SK-N-SH treated with all-trans-retinoic acid at 6 μM for 48 hours (cell line): Measurements from ENCODE around the gene ELOVL2.
"Not testable (repeated sequence)": the region's sequence is repeated elsewhere in the genome, so short reads cannot be mapped to it uniquely, and the experiment has no call there.

Experiments
- ATAC-seq: fragments of 200-7000 bp; cut with Tn5 transposase; 3 replicates; pipeline ENCODE4 v1.9.1; 2020; ENCODE audit warnings: mild to moderate bottlenecking, moderate library complexity
- ARNTL ChIP-seq: fragments of 450-650 bp; formaldehyde crosslinking; IDR thresholded peaks from 2 replicates; pipeline ENCODE4 v1.5.0; 2020; ENCODE audit warnings: low read depth, mild to moderate bottlenecking, moderate library complexity, borderline replicate concordance
- BACH2 ChIP-seq: fragments of 250-450 bp; sonication (Bioruptor Pico); IDR thresholded peaks from 2 replicates; pipeline ENCODE4 v1.9.0; 2021; ENCODE audit warnings: mild to moderate bottlenecking, borderline replicate concordance
- CSDC2 ChIP-seq: fragments of 250-450 bp; sonication (Bioruptor Pico); IDR thresholded peaks from 2 replicates; pipeline ENCODE4 v1.5.0; 2020; ENCODE audit warnings: mild to moderate bottlenecking, moderate library complexity
- ESRRG ChIP-seq: fragments of 250-450 bp; sonication (Bioruptor Pico); IDR thresholded peaks from 2 replicates; pipeline ENCODE4 v1.6.1; 2021; ENCODE audit warnings: mild to moderate bottlenecking
- ISL1 ChIP-seq: fragments of 250-450 bp; sonication (Bioruptor Pico); IDR thresholded peaks from 2 replicates; pipeline ENCODE4 v2.1.2; 2022; ENCODE audit warnings: mild to moderate bottlenecking, moderate library complexity
- OSR1 ChIP-seq: fragments of 250-450 bp; sonication (Bioruptor Pico); IDR thresholded peaks from 2 replicates; pipeline ENCODE4 v1.8.0; 2022; ENCODE audit warnings: moderate library complexity, mild to moderate bottlenecking, inconsistent platforms
- RARB ChIP-seq: fragments of 250-450 bp; sonication (Bioruptor Pico); IDR thresholded peaks from 2 replicates; pipeline ENCODE4 v1.8.0; 2021; ENCODE audit warnings: mild to moderate bottlenecking, moderate library complexity
- SNAI2 ChIP-seq: fragments of 250-450 bp; sonication (Bioruptor Pico); IDR thresholded peaks from 2 replicates; pipeline ENCODE4 v1.5.0; 2020; ENCODE audit warnings: mild to moderate bottlenecking, moderate library complexity
- TCF4 ChIP-seq: fragments of 250-450 bp; sonication (Bioruptor Pico); IDR thresholded peaks from 2 replicates; pipeline ENCODE4 v1.8.0; 2021; ENCODE audit warnings: mild to moderate bottlenecking, moderate library complexity, borderline replicate concordance
- TOX ChIP-seq: fragments of 250-450 bp; sonication (Bioruptor Pico); IDR thresholded peaks from 2 replicates; pipeline ENCODE4 v1.8.0; 2021; ENCODE audit warnings: mild to moderate bottlenecking, moderate library complexity, borderline replicate concordance
- ZC3H10 ChIP-seq: fragments of 250-450 bp; sonication (Bioruptor Pico); IDR thresholded peaks from 2 replicates; pipeline ENCODE4 v1.5.1; 2021; ENCODE audit warnings: mild to moderate bottlenecking, moderate library complexity
- ZFP3 ChIP-seq: fragments of 250-450 bp; sonication (Bioruptor Pico); IDR thresholded peaks from 2 replicates; pipeline ENCODE4 v1.5.0; 2020; ENCODE audit warnings: mild to moderate bottlenecking, moderate library complexity
- ZFP30 ChIP-seq: fragments of 450-650 bp; formaldehyde crosslinking; IDR thresholded peaks from 2 replicates; pipeline ENCODE4 v1.5.0; 2022; ENCODE audit warnings: mild to moderate bottlenecking, moderate library complexity
- ZNF565 ChIP-seq: fragments of 450-650 bp; formaldehyde crosslinking; conservative IDR thresholded peaks from 2 replicates; pipeline ENCODE4 v1.5.0; 2020; ENCODE audit warnings: low read depth, mild to moderate bottlenecking, moderate library complexity
- TF ChIP-seq, protein P1 (sequence below): fragments of 250-450 bp; sonication (Bioruptor Pico); IDR thresholded peaks from 2 replicates; pipeline ENCODE4 v1.5.1; 2020; ENCODE audit warnings: low read depth, mild to moderate bottlenecking, moderate library complexity
- TF ChIP-seq, protein P2 (sequence below): fragments of 250-450 bp; sonication (Bioruptor Pico); IDR thresholded peaks from 2 replicates; pipeline ENCODE4 v1.5.1; 2021; ENCODE audit warnings: mild to moderate bottlenecking, moderate library complexity
- TF ChIP-seq, protein P3 (sequence below): fragments of 250-450 bp; sonication (Bioruptor Pico); IDR thresholded peaks from 2 replicates; pipeline ENCODE4 v1.8.0; 2020; ENCODE audit warnings: mild to moderate bottlenecking, moderate library complexity, borderline replicate concordance
- TF ChIP-seq, protein P4 (sequence below): fragments of 250-450 bp; sonication (Bioruptor Pico); IDR thresholded peaks from 2 replicates; pipeline ENCODE4 v1.5.0; 2020; ENCODE audit warnings: mild to moderate bottlenecking, moderate library complexity
- TF ChIP-seq, protein P5 (sequence below): fragments of 250-450 bp; sonication (Bioruptor Pico); IDR thresholded peaks from 2 replicates; pipeline ENCODE4 v1.8.0; 2021; ENCODE audit warnings: low read depth, mild to moderate bottlenecking, moderate library complexity, borderline replicate concordance

ELOVL2 gene

DNA sequence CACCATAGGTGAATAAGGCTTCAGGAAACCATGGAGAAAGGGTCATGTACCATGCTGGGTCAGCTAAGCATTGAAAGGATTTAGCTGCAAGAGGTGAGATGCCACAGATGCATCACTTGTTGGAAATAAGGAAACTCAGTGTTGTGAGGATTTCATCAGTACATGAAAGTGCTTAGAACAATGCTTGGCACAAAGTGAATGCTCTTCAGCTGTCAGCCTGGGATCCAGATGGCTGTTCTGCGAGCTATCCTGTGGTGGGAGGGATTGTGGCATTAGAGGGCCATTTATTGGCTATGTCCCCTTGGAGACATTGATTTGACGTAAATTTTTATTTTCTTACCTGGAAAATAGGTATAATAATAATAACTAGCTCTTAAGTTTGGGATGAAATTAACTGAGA, 53.0 kb downstream of the ELOVL2 start:
- no peak for TF ChIP-seq ZC3H10
- TF ChIP-seq ZFP30 = no peak
- no peak for TF ChIP-seq BACH2 (CRISPR knock-in tag)
- no peak for TF ChIP-seq ESRRG (CRISPR knock-in tag)
- TF ChIP-seq, all 23 proteins: peak for 0
- no peak for ATAC-seq

DNA sequence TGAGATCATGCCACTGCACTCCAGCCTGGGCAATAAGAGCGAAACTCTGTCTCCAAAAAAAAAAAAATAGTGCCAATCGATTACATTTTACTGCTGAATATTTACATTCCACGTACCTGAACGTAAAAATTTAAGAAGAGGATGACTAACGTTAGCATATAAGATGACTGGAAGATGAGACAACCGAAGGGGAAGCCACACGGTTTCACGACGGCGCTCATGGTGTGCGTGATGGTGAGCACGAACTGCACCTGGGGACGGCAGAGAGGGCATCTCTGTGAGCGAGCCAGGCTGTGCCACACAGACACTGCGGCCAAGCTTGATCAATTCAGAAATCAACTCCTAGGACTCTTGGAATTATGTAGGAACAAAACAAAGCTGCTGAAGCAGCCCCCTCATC, 54.5 kb downstream of the ELOVL2 start:
- no peak for TF ChIP-seq ZFP3
- no peak for TF ChIP-seq ISL1 (CRISPR knock-in tag)
- TF ChIP-seq, protein P1, sequence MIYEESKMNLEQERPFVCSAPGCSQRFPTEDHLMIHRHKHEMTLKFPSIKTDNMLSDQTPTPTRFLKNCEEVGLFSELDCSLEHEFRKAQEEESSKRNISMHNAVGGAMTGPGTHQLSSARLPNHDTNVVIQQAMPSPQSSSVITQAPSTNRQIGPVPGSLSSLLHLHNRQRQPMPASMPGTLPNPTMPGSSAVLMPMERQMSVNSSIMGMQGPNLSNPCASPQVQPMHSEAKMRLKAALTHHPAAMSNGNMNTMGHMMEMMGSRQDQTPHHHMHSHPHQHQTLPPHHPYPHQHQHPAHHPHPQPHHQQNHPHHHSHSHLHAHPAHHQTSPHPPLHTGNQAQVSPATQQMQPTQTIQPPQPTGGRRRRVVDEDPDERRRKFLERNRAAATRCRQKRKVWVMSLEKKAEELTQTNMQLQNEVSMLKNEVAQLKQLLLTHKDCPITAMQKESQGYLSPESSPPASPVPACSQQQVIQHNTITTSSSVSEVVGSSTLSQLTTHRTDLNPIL (CRISPR knock-in tag) = no peak
- TF ChIP-seq SNAI2 (CRISPR knock-in tag) = no peak
- TF ChIP-seq ESRRG (CRISPR knock-in tag) = no peak
- TF ChIP-seq RARB (CRISPR knock-in tag) = no peak
- TF ChIP-seq ZC3H10 = no peak
- TF ChIP-seq TOX (CRISPR knock-in tag) = no peak
- TF ChIP-seq ZFP30 = no peak
- TF ChIP-seq, protein P2, sequence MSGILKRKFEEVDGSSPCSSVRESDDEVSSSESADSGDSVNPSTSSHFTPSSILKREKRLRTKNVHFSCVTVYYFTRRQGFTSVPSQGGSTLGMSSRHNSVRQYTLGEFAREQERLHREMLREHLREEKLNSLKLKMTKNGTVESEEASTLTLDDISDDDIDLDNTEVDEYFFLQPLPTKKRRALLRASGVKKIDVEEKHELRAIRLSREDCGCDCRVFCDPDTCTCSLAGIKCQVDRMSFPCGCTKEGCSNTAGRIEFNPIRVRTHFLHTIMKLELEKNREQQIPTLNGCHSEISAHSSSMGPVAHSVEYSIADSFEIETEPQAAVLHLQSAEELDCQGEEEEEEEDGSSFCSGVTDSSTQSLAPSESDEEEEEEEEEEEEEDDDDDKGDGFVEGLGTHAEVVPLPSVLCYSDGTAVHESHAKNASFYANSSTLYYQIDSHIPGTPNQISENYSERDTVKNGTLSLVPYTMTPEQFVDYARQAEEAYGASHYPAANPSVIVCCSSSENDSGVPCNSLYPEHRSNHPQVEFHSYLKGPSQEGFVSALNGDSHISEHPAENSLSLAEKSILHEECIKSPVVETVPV = no peak
- no peak for TF ChIP-seq OSR1 (CRISPR knock-in tag)
- TF ChIP-seq CSDC2 = no peak
- TF ChIP-seq, protein P3, sequence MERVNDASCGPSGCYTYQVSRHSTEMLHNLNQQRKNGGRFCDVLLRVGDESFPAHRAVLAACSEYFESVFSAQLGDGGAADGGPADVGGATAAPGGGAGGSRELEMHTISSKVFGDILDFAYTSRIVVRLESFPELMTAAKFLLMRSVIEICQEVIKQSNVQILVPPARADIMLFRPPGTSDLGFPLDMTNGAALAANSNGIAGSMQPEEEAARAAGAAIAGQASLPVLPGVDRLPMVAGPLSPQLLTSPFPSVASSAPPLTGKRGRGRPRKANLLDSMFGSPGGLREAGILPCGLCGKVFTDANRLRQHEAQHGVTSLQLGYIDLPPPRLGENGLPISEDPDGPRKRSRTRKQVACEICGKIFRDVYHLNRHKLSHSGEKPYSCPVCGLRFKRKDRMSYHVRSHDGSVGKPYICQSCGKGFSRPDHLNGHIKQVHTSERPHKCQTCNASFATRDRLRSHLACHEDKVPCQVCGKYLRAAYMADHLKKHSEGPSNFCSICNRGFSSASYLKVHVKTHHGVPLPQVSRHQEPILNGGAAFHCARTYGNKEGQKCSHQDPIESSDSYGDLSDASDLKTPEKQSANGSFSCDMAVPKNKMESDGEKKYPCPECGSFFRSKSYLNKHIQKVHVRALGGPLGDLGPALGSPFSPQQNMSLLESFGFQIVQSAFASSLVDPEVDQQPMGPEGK = no peak
- TF ChIP-seq, protein P4, sequence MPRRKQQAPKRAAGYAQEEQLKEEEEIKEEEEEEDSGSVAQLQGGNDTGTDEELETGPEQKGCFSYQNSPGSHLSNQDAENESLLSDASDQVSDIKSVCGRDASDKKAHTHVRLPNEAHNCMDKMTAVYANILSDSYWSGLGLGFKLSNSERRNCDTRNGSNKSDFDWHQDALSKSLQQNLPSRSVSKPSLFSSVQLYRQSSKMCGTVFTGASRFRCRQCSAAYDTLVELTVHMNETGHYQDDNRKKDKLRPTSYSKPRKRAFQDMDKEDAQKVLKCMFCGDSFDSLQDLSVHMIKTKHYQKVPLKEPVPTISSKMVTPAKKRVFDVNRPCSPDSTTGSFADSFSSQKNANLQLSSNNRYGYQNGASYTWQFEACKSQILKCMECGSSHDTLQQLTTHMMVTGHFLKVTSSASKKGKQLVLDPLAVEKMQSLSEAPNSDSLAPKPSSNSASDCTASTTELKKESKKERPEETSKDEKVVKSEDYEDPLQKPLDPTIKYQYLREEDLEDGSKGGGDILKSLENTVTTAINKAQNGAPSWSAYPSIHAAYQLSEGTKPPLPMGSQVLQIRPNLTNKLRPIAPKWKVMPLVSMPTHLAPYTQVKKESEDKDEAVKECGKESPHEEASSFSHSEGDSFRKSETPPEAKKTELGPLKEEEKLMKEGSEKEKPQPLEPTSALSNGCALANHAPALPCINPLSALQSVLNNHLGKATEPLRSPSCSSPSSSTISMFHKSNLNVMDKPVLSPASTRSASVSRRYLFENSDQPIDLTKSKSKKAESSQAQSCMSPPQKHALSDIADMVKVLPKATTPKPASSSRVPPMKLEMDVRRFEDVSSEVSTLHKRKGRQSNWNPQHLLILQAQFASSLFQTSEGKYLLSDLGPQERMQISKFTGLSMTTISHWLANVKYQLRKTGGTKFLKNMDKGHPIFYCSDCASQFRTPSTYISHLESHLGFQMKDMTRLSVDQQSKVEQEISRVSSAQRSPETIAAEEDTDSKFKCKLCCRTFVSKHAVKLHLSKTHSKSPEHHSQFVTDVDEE (CRISPR knock-in tag) = no peak
- no peak for TF ChIP-seq BACH2 (CRISPR knock-in tag)
- TF ChIP-seq ZNF565 (CRISPR knock-in tag) = no peak
- TF ChIP-seq, protein P5, sequence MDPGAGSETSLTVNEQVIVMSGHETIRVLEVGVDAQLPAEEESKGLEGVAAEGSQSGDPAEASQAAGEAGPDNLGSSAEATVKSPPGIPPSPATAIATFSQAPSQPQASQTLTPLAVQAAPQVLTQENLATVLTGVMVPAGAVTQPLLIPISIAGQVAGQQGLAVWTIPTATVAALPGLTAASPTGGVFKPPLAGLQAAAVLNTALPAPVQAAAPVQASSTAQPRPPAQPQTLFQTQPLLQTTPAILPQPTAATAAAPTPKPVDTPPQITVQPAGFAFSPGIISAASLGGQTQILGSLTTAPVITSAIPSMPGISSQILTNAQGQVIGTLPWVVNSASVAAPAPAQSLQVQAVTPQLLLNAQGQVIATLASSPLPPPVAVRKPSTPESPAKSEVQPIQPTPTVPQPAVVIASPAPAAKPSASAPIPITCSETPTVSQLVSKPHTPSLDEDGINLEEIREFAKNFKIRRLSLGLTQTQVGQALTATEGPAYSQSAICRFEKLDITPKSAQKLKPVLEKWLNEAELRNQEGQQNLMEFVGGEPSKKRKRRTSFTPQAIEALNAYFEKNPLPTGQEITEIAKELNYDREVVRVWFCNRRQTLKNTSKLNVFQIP (CRISPR knock-in tag) = no peak
- no peak for TF ChIP-seq ARNTL (CRISPR knock-in tag)
- ATAC-seq = no peak

DNA sequence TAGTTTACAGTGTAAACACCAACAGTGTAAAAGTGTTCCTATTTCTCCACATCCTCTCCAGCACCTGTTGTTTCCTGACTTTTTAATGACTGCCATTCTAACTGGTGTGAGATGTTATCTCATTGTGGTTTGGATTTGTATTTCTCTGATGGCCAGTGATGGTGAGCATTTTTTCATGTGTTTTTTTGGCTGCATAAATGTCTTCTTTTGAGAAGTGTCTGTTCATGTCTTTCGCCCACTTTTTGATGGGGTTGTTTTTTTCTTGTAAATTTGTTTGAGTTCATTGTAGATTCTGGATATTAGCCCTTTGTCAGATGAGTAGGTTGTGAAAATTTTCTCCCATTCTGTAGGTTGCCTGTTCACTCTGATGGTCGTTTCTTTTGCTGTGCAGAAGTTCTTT, 59.1 kb downstream of the ELOVL2 start:
- ATAC-seq = not testable (repeated sequence)

DNA sequence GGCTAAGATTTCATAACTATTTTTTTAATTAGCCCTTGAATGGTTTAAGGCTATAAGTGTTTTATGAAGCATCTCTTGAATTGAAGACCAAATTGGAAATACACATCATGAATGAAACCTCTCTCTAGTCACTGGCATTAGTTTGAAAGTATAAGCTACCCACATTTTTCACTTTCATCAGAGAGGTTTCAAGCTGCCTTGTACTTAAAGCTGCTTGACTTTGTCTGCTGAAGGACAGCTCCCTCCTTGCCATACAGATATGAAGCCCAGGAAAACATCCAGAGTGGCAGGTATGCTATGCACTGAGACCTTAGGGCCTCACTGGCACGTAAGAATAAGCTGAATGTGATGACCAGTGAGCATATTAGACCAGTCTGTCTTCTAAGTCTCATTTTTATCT, 62.7 kb downstream of the ELOVL2 start:
- ATAC-seq = no peak
- TF ChIP-seq, protein P5 (CRISPR knock-in tag) = no peak
- TF ChIP-seq TCF4 (CRISPR knock-in tag) (no peak), CSDC2 (no peak), ZNF565 (CRISPR knock-in tag) (no peak)
- TF ChIP-seq, protein P1 (CRISPR knock-in tag) = no peak
